ENCODE data around the gene ARHGAP26.

ARHGAP26 gene

DNA sequence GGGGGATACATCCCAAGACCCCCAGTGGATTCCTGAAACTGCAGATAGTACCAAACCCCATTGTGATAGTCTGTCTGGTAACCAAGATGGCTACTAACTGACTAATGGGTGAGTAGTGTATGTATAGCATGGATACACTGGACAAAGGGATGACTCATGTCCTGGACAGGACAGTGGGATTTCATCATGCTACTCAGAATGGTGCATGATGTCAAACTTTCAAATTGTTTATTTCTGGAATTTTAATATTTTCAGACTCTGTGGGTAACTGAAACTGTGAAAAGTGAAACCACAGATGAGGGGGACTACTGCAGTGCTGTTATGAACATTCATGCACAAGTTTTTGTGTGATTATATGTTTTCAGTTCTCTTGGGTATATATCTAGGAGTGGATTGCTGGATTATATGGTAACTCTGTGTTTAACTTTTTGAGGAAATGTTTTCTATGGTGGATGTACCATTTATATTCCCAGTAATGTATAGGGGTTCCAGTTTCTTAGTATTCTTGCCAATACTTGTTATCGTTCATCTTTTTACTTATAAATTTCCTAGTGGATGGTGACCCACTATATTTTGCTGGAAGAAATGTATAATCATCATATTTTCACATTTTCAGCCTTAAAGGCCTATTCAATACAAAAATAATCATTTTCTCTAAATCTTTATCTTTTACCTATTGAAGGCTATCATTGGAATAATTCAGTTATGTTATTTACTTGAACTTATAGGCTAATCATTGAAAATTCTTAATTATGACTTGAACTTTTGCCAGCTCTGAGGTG, 492.4 kb downstream of the ARHGAP26 start:
- H3K9me3 ChIP-seq (ENCODE audit: low read length), result no peaks in the 10 kb centered on the region
- H3K27me3 ChIP-seq (ENCODE audit: insufficient read depth, low read length), result no peaks in the 10 kb centered on the region
- H2AFZ ChIP-seq (ENCODE audit: low read depth, low read length), result no peak overlapping the region
- no peaks in the 10 kb centered on the region for H3K4me1 ChIP-seq (ENCODE audit: insufficient read depth, low read length)
- no peak overlapping the region for H3K4me3 ChIP-seq (ENCODE audit: low read length)
- H3K36me3 ChIP-seq (ENCODE audit: insufficient read depth, low read length), result no peaks in the 10 kb centered on the region

DNA sequence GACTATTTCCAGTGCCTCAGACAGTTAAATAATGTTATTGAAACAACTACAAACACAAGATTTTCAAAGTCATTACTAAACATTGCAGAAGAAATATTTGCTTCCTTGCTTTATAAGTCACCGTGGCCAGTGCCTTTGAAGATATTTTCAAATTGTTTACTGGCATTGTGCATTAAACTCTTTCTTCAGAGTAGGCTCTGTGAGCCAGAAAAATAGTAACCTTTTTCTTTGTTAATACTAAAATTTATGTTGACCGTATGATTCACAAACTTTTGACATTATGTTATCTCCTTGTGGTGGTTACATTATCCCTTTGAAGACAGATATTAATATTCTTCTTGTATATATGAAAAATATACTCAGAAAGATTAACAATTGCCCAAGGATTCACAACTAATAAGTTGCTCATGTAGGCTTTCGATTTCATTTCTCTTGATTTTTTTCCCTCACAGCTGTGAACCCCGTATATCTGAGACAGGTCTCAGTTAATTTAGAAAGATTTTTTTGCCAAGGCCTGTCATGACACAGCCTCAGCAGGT, 493.2 kb downstream of the ARHGAP26 start:
- H2AFZ ChIP-seq (ENCODE audit: low read depth, low read length), result no peak overlapping the region
- no peaks in the 10 kb centered on the region for H3K27me3 ChIP-seq (ENCODE audit: insufficient read depth, low read length)
- H3K9me3 ChIP-seq (ENCODE audit: low read length), result no peaks in the 10 kb centered on the region
- no peaks in the 10 kb centered on the region for H3K36me3 ChIP-seq (ENCODE audit: insufficient read depth, low read length)
- H3K4me3 ChIP-seq (ENCODE audit: low read length), result no peak overlapping the region
- no peaks in the 10 kb centered on the region for H3K4me1 ChIP-seq (ENCODE audit: insufficient read depth, low read length)

DNA sequence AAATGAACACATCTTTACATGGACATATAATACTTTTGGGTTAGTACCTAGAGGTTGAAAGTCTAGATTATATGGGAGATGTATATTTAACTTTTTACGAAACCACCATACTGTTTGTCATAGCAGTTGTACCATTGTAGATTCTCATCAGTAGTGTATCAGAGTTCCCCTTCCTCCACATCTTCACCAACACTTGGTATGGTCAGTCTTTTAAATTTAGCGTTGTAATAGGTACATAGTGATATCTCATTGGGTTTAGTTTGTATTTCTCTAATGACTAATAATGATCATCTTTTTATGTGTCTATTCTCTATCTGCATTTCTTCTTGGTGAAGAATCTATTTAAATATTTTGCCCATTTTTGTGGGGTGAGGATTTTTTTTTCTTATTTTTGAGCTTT, 495.8 kb downstream of the ARHGAP26 start:
- Histone ChIP-seq H3K36me3 (ENCODE audit: insufficient read depth, low read length) (no peaks in the 10 kb centered on the region), H3K27me3 (ENCODE audit: insufficient read depth, low read length) (no peaks in the 10 kb centered on the region), H3K4me1 (ENCODE audit: insufficient read depth, low read length) (no peaks in the 10 kb centered on the region), H3K4me3 (ENCODE audit: low read length) (no peak overlapping the region), H3K9me3 (ENCODE audit: low read length) (no peaks in the 10 kb centered on the region), H2AFZ (ENCODE audit: low read depth, low read length) (no peak overlapping the region)

DNA sequence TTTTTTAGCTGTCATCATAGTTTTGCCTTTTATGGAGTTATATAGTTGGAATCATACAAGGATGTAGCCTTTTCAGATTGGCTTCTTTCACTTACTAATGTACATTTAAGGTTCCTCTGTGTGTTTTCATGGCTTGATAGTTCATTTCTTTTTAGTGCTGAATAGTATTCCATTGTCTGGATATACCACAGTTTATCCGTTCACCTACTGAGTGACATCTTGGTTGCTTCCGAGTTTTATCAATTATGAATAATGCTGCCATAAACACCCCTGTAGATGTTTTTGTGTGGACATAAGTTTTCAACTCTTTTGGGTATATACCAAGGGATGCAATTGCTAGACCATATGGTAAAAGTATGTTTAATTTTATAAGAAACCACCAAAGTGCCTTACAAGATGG, 497.0 kb downstream of the ARHGAP26 start:
- Histone ChIP-seq H3K4me3 (ENCODE audit: low read length) (no peak overlapping the region), H3K9me3 (ENCODE audit: low read length) (no peaks in the 10 kb centered on the region)

DNA sequence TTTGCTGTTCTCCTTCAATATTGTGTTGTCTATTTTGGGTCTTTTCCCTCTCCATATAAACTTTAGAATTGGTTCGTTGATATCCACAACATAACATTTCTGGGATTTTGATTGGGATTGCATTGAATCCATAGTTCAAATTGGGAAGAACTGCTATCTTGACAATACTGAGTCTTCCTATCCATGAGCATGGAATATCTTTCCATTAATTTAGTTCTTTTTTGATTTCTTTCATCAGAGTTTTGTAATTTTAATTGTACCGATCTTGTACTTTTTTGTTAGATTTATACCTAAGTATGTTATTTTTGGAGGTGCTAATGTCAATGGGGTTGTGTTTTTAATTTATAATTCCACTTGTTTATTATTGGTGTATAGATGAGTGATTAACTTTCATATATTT, 498.2 kb downstream of the ARHGAP26 start:
- Histone ChIP-seq H3K9me3 (ENCODE audit: low read length) (no peaks in the 10 kb centered on the region), H3K4me1 (ENCODE audit: insufficient read depth, low read length) (no peaks in the 10 kb centered on the region), H3K27me3 (ENCODE audit: insufficient read depth, low read length) (no peaks in the 10 kb centered on the region), H2AFZ (ENCODE audit: low read depth, low read length) (no peak overlapping the region), H3K36me3 (ENCODE audit: insufficient read depth, low read length) (no peaks in the 10 kb centered on the region), H3K4me3 (ENCODE audit: low read length) (no peak overlapping the region)

More for the DNA sequence above, 497.0 kb downstream of the ARHGAP26 start:
- Histone ChIP-seq H3K4me1 (ENCODE audit: insufficient read depth, low read length) (no peaks in the 10 kb centered on the region), H2AFZ (ENCODE audit: low read depth, low read length) (no peak overlapping the region), H3K36me3 (ENCODE audit: insufficient read depth, low read length) (no peaks in the 10 kb centered on the region), H3K27me3 (ENCODE audit: insufficient read depth, low read length) (no peaks in the 10 kb centered on the region)

DNA sequence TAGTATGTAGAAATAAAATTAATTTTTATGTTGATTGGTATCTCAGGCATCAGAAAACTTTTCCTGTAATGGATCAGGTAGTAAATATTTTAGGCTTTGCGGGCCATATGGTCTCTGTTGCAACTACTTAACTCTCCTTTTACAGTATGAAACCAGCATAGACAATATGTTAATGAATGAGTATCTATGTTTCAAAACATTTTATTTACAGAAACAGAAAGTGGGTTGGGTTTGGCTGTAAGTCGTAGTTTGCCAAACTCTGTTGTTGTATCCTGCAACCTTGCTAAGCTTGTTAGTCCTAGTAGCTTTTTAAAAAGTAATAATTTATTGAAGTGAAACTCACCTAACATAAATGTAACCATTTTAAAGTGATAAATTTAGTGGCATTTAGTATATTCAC, 501.3 kb downstream of the ARHGAP26 start:
- Histone ChIP-seq H3K9me3 (ENCODE audit: low read length) (no peaks in the 10 kb centered on the region), H3K27me3 (ENCODE audit: insufficient read depth, low read length) (no peaks in the 10 kb centered on the region), H3K4me3 (ENCODE audit: low read length) (no peak overlapping the region), H2AFZ (ENCODE audit: low read depth, low read length) (no peak overlapping the region), H3K36me3 (ENCODE audit: insufficient read depth, low read length) (no peaks in the 10 kb centered on the region), H3K4me1 (ENCODE audit: insufficient read depth, low read length) (no peaks in the 10 kb centered on the region)

DNA sequence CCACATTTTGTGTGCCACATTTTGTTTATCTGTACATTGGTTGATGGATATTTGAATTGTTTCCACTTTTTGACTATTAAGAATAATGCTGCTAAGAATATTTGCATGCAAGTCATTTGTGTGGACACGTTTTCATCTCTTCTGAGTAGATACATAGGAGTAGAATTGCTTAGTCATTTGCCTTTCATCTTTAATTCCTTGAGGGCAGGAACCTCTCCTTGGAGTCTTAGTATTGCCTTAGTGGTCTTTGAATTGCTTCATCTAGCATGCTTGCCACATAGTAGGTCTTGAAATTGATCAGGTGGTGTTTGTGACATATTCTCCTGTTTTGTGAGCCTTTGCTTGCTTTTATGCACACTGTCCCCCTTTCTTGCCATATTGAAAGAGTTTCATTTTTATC, 504.8 kb downstream of the ARHGAP26 start:
- no peaks in the 10 kb centered on the region for H3K9me3 ChIP-seq (ENCODE audit: low read length)
- H3K4me3 ChIP-seq (ENCODE audit: low read length), result no peak overlapping the region
- no peaks in the 10 kb centered on the region for H3K27me3 ChIP-seq (ENCODE audit: insufficient read depth, low read length)
- H3K36me3 ChIP-seq (ENCODE audit: insufficient read depth, low read length), result no peaks in the 10 kb centered on the region
- H2AFZ ChIP-seq (ENCODE audit: low read depth, low read length), result no peak overlapping the region
- H3K4me1 ChIP-seq (ENCODE audit: insufficient read depth, low read length), result no peaks in the 10 kb centered on the region

DNA sequence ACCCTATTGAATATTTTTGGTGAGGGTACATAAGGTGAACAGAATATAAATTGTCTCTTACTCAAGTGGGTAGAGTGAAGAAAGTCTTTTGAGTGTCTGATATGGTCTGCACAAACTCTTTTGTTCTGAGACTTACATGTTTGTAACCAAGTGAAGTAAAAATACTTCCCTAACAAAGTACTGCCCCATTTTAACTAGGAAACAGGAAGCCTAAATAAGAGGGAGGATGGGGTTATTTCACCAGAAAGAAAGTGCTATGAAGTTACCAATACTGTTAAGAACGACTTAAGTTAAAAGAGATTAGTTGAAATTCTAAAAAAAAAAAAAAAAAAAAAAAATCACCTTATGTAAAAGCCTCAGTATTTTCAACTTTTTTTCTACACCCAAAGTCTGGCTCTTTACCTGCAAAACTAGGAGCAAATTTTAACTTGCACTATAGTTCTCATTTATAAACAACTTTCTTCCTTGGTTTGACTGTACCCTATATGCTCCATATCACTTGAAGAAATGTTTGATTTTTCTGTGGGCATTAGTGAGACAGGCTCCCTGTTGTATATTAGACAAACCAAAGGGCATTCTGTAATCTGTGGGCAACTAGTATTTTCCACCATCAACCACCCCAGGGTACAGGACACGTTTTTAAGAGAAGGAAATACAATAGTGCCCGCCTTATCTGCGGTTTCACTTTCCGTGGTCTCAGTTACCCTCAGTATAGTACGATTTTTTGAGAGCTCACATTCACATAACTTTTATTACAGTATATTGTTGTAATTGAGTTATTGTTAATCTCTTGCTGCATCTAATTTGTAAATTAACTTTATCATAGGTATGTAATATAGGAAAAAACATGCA, 505.6 kb downstream of the ARHGAP26 start:
- no peaks in the 10 kb centered on the region for H3K9me3 ChIP-seq (ENCODE audit: low read length)
- H2AFZ ChIP-seq (ENCODE audit: low read depth, low read length), result no peak overlapping the region
- H3K4me3 ChIP-seq (ENCODE audit: low read length), result no peak overlapping the region
- no peaks in the 10 kb centered on the region for H3K36me3 ChIP-seq (ENCODE audit: insufficient read depth, low read length)
- no peaks in the 10 kb centered on the region for H3K4me1 ChIP-seq (ENCODE audit: insufficient read depth, low read length)
- H3K27me3 ChIP-seq (ENCODE audit: insufficient read depth, low read length), result no peaks in the 10 kb centered on the region

DNA sequence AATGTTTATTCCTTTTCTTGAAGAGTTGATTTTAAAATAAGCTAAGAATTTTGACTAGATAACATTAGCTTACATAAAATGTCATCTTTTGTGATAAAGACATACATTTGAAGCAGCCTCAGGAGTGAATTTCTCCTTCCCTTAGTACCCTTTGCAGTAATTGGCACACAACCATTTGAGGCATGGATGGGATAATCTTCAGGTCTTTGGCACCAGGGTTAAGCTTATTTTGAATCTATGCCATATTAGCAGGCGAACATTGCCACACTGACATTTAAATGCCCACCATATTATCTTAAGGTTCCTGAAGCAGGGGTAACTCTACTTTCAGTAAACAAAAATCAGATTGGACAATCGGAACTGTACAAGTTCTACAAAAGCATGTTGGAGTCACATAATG, 507.4 kb downstream of the ARHGAP26 start:
- H3K36me3 ChIP-seq (ENCODE audit: insufficient read depth, low read length), result no peaks in the 10 kb centered on the region
- no peaks in the 10 kb centered on the region for H3K9me3 ChIP-seq (ENCODE audit: low read length)
- H3K4me1 ChIP-seq (ENCODE audit: insufficient read depth, low read length), result no peaks in the 10 kb centered on the region
- no peak overlapping the region for H3K4me3 ChIP-seq (ENCODE audit: low read length)
- H3K27me3 ChIP-seq (ENCODE audit: insufficient read depth, low read length), result no peaks in the 10 kb centered on the region
- no peak overlapping the region for H2AFZ ChIP-seq (ENCODE audit: low read depth, low read length)
